ENCODE results near the gene ZNF558. TPM values are rescaled to one million over a fixed set of nuclear protein-coding genes. Genes with fewer than 3 reads are reported as not detected.

Gene ZNF558
- 2.0 and 5.4 TPM in 2 replicates for total RNA-seq

GRCh38 chr19:8832132-8833021, at the start of gene ZNF558, which contains the start of gene MBD3L1:
Gene ZNF558, minus strand, starts transcription at chr19:8832304. Its CDS starts 9,645 bp downstream, at chr19:8822659.
Gene MBD3L1, plus strand, starts transcription at chr19:8832377. Its CDS starts 10,302 bp downstream, at chr19:8842679.

Small RNAs within 50 kb of the gene (small RNA-seq; reads per million reads assigned to genes)
- gene AC012616.1 = not detected

Other genes starting within 250 kb of the ZNF558 start
- gene ADAMTS10, start 221.6 kb downstream of the ZNF558 start, total RNA-seq = 8.0 and 11.1 TPM in 2 replicates
- gene NFILZ, start 201.7 kb downstream of the ZNF558 start, total RNA-seq = not detected in 2 replicates
- gene ACTL9, start 133.5 kb downstream of the ZNF558 start, total RNA-seq = not detected in 2 replicates
- gene OR2Z1, start 110.7 kb downstream of the ZNF558 start, total RNA-seq = not detected in 2 replicates
- not detected in 2 replicates for gene MBD3L1, start 73 bp upstream of the ZNF558 start, total RNA-seq
- not detected in 2 replicates for gene MUC16, start 178.1 kb upstream of the ZNF558 start, total RNA-seq